ENCODE data around the gene MYO16.

MYO16 gene

DNA sequence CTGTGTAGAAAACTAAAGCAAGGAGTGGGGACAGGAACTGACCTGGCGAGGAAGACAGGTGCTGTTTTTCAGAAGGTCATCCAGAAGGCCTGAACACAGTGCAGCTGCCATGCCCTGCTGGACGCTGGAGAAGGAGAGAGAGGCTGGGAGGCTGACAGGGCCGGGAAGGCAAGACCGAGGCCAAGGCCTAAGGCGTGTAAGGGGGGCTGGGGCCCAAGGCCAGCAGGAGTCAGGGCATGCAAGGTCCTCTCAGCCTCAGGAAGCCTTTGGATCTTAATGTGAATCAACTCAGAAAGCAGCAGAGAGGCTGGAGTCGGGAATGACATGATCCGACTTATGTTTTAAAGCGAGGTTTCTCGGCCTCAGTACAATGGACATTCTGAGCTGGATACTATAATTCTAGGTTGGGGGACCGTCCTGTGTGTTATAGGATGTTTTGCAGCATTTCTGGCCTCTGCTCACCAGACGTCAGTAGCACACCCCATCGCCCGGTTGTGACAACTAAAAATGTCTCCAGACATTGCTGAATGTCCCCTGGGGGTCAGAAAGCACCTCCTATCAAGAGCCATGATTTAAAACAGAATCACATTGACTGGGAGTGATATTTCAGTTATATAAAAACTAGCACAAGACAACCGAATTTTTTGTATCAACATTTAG, 530.4 kb downstream of the MYO16 start:
- H3K4me1 ChIP-seq (ENCODE audit: insufficient read depth, poor library complexity, severe bottlenecking) = peaks cover 60% of the 10 kb centered on the region
- H3K4me3 ChIP-seq (ENCODE audit: severe bottlenecking) = no peak overlapping the region

DNA sequence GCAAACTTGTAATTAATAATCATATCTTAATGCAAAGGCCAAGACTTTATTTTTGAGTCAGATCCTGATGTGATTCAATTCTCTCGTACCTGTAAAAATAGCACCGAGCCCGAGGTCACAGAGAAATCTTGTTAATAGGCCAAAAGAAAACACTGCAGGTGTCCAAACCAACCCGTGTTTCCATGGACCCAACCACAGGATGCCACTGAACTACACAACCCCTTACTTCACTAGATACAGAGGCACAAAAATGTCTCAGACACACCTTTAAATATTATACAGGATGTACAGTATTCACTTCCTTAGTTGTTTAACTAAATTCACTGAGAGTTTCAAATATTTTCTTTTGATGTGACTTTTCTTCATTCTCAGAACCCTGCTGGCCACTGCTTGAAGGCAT, 530.9 kb downstream of the MYO16 start:
- TF ChIP-seq, protein P1, sequence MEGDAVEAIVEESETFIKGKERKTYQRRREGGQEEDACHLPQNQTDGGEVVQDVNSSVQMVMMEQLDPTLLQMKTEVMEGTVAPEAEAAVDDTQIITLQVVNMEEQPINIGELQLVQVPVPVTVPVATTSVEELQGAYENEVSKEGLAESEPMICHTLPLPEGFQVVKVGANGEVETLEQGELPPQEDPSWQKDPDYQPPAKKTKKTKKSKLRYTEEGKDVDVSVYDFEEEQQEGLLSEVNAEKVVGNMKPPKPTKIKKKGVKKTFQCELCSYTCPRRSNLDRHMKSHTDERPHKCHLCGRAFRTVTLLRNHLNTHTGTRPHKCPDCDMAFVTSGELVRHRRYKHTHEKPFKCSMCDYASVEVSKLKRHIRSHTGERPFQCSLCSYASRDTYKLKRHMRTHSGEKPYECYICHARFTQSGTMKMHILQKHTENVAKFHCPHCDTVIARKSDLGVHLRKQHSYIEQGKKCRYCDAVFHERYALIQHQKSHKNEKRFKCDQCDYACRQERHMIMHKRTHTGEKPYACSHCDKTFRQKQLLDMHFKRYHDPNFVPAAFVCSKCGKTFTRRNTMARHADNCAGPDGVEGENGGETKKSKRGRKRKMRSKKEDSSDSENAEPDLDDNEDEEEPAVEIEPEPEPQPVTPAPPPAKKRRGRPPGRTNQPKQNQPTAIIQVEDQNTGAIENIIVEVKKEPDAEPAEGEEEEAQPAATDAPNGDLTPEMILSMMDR (IDR thresholded peaks at IDR 0.05; ENCODE audit: poor library complexity, severe bottlenecking) = no peak
- H3K4me3 ChIP-seq (ENCODE audit: severe bottlenecking) = no peak overlapping the region
- DNase-seq (ENCODE audit: low spot score) = no peak
- no peaks in the 10 kb centered on the region for H3K9me3 ChIP-seq (ENCODE audit: severe bottlenecking)
- H3K27me3 ChIP-seq (ENCODE audit: insufficient read depth, poor library complexity, severe bottlenecking) = no peaks in the 10 kb centered on the region
- peak overlapping the region; percentile 100 for H3K27ac ChIP-seq (ENCODE audit: poor library complexity, severe bottlenecking)
- no peaks in the 10 kb centered on the region for H3K36me3 ChIP-seq (ENCODE audit: low read depth)
- no peak for ATAC-seq (ENCODE audit: low read depth)
- peaks cover 57% of the 10 kb centered on the region for H3K4me1 ChIP-seq (ENCODE audit: insufficient read depth, poor library complexity, severe bottlenecking)

More for the DNA sequence above, 530.4 kb downstream of the MYO16 start:
- TF ChIP-seq, protein P1 (IDR thresholded peaks at IDR 0.05; ENCODE audit: poor library complexity, severe bottlenecking) = no peak
- DNase-seq (ENCODE audit: low spot score) (no peak), ATAC-seq (ENCODE audit: low read depth) (no peak)
- Histone ChIP-seq H3K9me3 (ENCODE audit: severe bottlenecking) (no peaks in the 10 kb centered on the region), H3K27me3 (ENCODE audit: insufficient read depth, poor library complexity, severe bottlenecking) (no peaks in the 10 kb centered on the region), H3K36me3 (ENCODE audit: low read depth) (no peaks in the 10 kb centered on the region), H3K27ac (ENCODE audit: poor library complexity, severe bottlenecking) (peak overlapping the region; percentile 100)

DNA sequence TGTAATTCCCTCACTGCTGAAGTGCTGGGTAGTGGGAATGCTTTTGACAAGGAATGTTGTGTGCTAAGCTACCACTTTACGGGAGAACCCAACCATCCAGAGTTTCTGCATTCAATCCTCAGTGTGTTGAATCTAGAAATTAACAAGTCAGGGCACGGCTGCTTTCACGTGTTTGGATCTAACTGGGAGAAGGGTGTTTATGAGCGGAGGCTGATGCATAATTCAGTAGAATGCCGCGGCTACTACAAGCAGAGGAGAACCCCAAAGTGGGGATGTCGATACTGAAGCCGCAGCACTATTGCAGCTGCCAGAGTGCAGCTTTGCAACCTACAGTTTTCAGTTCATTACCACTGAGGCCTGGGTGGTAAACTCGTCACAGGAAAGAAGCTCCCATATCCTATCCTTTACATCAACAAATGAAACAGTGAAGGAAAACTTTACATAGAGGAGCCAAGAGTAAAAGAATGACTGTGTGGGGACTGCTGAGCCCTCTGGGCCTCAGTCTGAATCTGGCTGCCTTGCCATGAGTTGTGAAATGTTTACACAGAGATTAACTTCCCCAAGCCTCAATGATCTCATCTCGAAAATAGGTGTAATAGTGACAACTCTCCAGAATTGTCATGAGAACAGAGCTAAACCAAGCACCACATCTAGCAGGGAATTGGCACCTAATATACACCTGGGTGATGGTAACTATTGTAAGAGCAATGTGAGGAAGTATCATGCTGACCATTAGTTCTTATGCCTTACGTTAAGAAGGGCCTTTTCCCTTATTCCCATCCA, 531.7 kb downstream of the MYO16 start:
- TF ChIP-seq, protein P1 (IDR thresholded peaks at IDR 0.05; ENCODE audit: poor library complexity, severe bottlenecking) = no peak
- ATAC-seq (ENCODE audit: low read depth) = no peak
- Histone ChIP-seq H3K9me3 (ENCODE audit: severe bottlenecking) (no peaks in the 10 kb centered on the region), H3K4me3 (ENCODE audit: severe bottlenecking) (no peak overlapping the region), H3K27ac (ENCODE audit: poor library complexity, severe bottlenecking) (peak overlapping the region; percentile 100), H3K27me3 (ENCODE audit: insufficient read depth, poor library complexity, severe bottlenecking) (no peaks in the 10 kb centered on the region), H3K4me1 (ENCODE audit: insufficient read depth, poor library complexity, severe bottlenecking) (peaks cover 50% of the 10 kb centered on the region), H3K36me3 (ENCODE audit: low read depth) (no peaks in the 10 kb centered on the region)
- DNase-seq (ENCODE audit: low spot score) = no peak

DNA sequence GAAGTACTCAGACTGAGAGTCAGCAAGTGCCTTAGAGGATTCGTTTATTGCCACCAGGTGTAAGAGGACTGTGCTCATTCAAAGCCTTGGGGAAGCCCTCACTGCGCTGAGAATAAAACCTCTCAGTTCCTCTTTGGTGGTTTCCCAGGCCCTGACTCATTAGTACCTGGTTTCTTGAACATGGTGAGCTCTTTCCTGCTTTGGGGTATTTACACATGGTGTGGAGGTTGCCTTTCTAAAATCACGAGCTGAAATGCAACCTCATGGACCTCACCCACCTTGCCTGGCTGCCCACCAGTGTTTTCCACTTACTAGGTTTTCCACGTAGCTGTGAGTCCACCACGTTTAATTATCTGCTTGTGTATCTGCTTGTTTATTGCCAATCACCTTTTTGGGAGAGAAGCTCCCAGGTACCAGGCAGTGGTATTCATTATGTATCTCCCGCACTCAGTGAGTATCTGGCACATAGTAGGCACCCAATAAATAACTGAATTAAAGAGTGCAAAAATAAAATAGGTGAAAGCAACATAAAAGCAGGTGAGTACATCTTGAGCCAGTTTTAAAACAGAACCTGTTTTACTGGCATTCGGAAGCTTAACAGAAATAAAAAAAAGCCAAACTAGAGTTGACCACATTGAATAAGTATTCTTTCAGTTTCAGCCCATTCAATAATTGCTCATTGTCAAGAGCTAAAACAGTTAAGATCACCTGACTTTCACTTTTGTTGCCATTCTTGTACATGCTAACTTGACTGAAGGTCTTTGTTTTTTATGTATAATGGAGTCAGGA, 533.0 kb downstream of the MYO16 start:
- Histone ChIP-seq H3K4me3 (ENCODE audit: severe bottlenecking) (no peak overlapping the region), H3K27me3 (ENCODE audit: insufficient read depth, poor library complexity, severe bottlenecking) (no peaks in the 10 kb centered on the region), H3K36me3 (ENCODE audit: low read depth) (no peaks in the 10 kb centered on the region), H3K9me3 (ENCODE audit: severe bottlenecking) (no peaks in the 10 kb centered on the region), H3K27ac (ENCODE audit: poor library complexity, severe bottlenecking) (no peak overlapping the region), H3K4me1 (ENCODE audit: insufficient read depth, poor library complexity, severe bottlenecking) (peaks cover 39% of the 10 kb centered on the region)
- TF ChIP-seq, protein P1 (IDR thresholded peaks at IDR 0.05; ENCODE audit: poor library complexity, severe bottlenecking) = no peak
- peak; percentile 61 for ATAC-seq (ENCODE audit: low read depth)
- DNase-seq (ENCODE audit: low spot score) = no peak
